UCSD-AML1 (cell line): ENCODE results near the gene YTHDC1.
"Not testable (repeated sequence)": the region's sequence is repeated elsewhere in the genome, so short reads cannot be mapped to it uniquely, and the experiment has no call there.

Experiments
- DNase-seq: peaks from one replicate; lab custom pipeline; 2025; ENCODE audit not compliant: unreplicated experiment; lab: John Stamatoyannopoulos, UW

The YTHDC1 gene

GRCh38 chr4:68297137-68297536 is 52.8 kb downstream of the YTHDC1 start:
- no peak for DNase-seq

DNA sequence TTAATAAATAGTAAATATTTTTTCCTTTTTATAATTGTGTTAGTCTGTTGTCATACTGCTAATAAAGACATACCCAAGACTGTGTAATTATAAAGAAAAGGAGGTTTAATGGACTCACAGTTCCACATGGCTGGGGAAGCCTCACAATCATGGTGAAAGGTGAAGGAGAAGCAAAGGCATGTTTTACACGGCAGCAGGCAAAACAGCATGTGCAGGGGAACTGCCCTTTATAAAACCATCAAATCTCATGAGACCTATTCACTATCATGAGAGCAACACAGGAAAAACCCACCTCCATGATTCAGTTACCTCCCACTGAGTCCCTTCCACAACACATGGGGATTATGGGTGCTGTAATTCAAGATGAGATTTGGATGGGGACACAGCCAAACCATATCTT is 58.6 kb downstream of the YTHDC1 start:
- no peak for DNase-seq

- DNase-seq, result no peak
These were observed 61.5 kb downstream of the YTHDC1 start for GRCh38 chr4:68288393-68288740.

DNA sequence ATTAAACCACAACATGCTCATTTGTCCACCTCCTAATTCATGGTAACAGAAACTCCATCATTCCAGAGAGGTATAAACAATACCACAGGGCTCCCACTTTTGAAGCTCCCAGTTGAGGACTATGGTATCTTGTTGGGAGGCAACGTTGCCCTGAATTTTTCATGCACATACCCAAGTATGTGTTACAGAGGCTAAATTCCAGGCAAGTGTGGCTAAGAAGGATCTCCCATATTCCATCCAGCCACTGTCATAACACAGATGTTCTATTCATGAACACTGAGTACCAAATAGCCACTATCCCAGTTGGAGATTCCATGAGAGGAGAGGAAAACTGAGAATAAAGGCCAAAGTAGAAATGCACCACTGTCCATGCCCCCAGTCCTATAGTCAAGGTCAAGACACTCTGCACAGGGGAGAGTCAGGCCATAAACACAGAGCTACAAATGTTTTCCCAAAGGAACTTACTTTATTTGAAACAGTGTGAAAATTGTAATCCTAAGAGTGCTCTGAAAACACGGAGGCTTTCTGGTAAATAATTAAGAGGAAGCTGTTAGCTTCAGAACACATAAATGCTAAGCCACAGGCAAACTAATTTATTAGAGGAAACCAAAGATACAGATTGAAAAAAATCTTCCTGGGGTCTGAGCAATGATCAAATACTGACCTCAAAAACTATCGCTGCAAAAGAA is 62.0 kb downstream of the YTHDC1 start:
- no peak for DNase-seq

- no peak for DNase-seq
These were observed 66.2 kb downstream of the YTHDC1 start for GRCh38 chr4:68283714-68284113.

DNA sequence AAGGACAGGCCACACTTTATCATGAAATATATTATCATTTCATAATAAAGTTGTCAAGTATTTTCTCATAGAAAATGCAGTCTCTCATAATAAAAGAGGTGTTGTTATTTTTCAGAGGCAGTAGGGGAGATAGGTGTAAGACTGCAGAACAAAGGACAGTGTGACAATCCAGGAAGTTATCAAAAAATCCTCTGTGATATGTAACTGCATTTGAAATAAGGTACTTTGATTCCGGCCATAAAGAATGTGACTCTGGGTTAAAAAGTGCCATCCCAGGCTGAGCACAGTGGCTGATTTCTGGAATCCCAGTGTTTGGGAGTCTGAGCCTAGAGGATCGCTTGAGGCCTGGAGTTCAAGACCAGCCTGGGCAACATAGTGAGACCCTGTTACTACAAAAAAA is 66.8 kb downstream of the YTHDC1 start:
- no peak for DNase-seq

GRCh38 chr4:68281796-68282740 is 67.8 kb downstream of the YTHDC1 start:
- DNase-seq, result not testable (repeated sequence)

DNA sequence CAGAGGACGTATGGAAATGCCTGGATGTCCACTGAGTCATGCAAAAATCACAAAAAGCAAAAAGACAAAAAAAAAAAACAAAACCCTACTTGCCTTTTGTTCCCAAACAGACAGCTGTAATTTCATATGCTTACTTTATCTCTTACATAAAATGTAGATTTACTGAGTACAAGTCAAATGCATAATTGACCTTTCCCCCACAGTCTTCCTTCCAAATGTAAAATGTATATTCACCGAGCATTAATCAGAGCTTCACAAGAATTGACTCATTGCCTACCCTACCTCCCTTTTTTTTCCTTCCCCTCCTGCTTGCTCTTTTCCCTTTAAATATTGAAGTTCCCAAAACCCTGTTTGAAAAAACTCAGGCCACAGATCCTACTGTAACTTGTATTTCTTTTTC is 71.9 kb downstream of the YTHDC1 start:
- no peak for DNase-seq

DNA sequence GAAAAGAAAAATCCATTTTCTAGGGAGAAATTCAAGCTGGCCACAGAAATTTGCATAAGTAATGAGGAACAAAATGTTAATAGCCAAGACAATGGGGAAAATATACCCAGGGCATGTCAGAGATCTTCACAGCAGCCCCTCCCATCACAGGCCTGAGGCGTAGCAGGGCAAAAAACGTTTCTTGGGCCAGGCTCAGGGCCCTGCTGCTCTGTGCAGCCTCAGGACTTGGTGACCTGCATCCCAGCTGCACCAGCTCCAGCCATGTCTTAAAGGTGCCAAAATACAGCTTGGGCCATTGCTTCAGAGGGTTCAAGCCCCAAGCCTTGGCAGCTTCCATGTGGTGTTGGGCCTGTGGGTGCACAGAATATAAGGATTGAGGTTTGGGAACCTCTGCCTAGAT is 72.3 kb downstream of the YTHDC1 start:
- DNase-seq, result no peak

DNA sequence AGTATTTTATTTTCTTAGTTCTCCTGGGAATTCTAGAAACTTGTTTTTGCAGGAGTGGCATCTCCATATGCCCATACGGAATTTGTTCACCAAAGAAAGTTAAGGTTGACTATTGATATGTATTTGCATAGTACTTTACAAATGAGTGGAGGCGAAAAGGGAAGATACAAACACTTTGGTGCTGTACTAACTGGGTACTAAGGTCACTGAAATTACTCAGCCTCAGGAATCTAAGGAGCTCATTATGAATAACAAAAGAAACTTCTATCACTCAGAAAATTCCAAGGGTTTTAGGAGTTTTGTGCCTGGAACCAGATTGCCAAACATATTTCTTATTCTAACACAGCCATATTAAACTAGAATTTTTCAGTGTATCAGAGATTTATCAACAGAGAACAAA is 77.0 kb downstream of the YTHDC1 start:
- no peak for DNase-seq

DNA sequence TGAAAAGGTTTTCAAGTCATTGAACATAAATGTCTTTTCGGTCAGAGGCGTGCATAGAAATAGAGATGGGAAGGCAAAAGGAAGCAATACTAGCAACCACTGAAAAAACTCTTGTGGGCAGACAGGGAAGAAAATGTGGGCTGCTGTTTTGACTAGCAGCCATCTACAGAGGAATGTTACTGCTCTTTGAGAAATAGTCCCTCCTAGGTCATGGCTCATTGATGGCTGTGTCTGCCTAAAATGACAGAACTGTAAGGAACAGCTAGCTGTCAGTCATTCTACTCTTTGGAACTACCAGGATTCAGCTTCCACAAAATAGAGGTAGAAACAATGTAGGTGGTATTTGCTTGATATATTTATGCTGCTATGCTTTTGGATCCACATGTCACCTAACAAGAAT is 77.5 kb downstream of the YTHDC1 start:
- no peak for DNase-seq

GRCh38 chr4:68271851-68272357 is 78.0 kb downstream of the YTHDC1 start:
- no peak for DNase-seq

DNA sequence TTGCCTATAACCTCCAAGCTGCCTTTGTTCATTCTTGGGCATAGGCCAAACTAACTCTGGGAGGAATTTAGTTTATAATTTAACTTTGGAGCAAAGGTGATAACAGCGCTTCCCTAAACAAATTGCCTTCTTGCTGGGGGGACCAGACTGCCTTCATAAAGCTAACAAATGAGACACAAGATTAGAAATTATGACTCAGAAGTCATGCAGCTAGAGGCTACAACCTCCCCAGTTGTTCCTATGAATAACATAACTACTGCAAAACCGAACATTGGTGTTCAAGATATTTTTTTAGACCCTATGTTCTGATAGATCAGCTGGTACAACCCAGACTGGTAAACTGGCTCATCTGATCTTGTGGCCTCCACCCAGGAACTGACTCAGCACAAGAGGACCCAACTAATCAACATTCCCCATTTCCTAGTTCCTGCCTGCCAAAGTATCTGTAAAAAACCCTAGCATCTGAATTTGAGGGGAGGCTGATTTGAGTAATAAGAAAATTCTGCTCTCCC is 82.4 kb downstream of the YTHDC1 start:
- DNase-seq, result no peak

DNA sequence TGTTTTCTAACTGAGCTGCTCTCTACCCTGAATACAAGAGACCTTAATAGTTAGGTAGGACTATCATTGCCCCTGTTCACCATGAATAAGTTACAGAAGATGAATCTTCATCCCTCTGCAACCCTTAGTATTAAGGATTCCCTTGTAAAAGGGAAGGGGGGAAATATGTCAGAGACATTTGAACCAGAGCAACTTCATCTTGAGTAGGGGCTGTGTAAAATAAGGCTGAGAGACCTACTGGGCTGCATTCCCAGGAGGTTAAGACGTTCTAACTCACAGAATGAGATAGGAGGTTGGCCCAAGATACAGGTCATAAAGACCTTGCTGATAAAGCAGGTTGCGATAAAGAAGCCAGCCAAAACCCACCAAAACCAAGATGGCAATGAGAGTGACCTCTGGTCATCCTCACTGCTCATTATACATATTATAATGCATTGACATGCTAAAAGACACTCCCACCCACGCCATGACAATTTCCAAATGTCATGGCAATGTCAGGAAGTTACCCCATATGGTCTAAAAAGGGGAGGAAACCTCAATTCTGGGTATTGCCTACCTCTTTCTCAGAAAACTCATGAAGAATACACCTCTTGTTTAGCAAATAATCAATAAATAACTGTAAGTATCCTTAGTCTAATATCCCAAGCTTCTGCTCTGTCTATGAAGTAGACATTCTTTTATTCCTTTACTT is 84.9 kb downstream of the YTHDC1 start:
- no peak for DNase-seq
